HG03139 (cell line): ENCODE data around the gene HSD17B2.

Source experiments
- ATAC-seq: cut with Tn5 transposase; IDR thresholded peaks from one replicate; pipeline ENCODE4 v1.9.1; 2021; ENCODE audit not compliant: unreplicated experiment

HSD17B2 gene

GRCh38 chr16:82017911-82018568, 17.0 kb upstream of the HSD17B2 start:
- ATAC-seq: no peak

- ATAC-seq: no peak
Observed at GRCh38 chr16:82019535-82019934, 15.5 kb upstream of the HSD17B2 start.

- no peak for ATAC-seq
Observed at GRCh38 chr16:82020051-82020450, 15.0 kb upstream of the HSD17B2 start.

GRCh38 chr16:82023206-82023605, 11.8 kb upstream of the HSD17B2 start:
- no peak for ATAC-seq

- no peak for ATAC-seq
Observed at GRCh38 chr16:82024316-82024715, 10.7 kb upstream of the HSD17B2 start.

GRCh38 chr16:82024883-82025282, 10.2 kb upstream of the HSD17B2 start:
- ATAC-seq: no peak

- ATAC-seq: no peak
Observed at GRCh38 chr16:82027629-82028064, 7.4 kb upstream of the HSD17B2 start.

- no peak for ATAC-seq
Observed at GRCh38 chr16:82031116-82032084, 3.7 kb upstream of the HSD17B2 start.

- ATAC-seq: no peak
Observed at GRCh38 chr16:82033006-82033405, 2.0 kb upstream of the HSD17B2 start.

GRCh38 chr16:82033683-82034300, 1.3 kb upstream of the HSD17B2 start:
- ATAC-seq: no peak

- no peak for ATAC-seq
Observed at GRCh38 chr16:82037251-82037650, 2.2 kb downstream of the HSD17B2 start.

- ATAC-seq: no peak
Observed at GRCh38 chr16:82037666-82038065, 2.6 kb downstream of the HSD17B2 start.

GRCh38 chr16:82040296-82040695, 5.2 kb downstream of the HSD17B2 start:
- no peak for ATAC-seq

GRCh38 chr16:82041542-82041941, 6.5 kb downstream of the HSD17B2 start:
- ATAC-seq: no peak

GRCh38 chr16:82042144-82042543, 7.1 kb downstream of the HSD17B2 start:
- ATAC-seq: no peak

- no peak for ATAC-seq
Observed at GRCh38 chr16:82042846-82043245, 7.8 kb downstream of the HSD17B2 start.

GRCh38 chr16:82043680-82044584, 8.9 kb downstream of the HSD17B2 start:
- no peak for ATAC-seq

GRCh38 chr16:82044585-82044911, 9.5 kb downstream of the HSD17B2 start:
- no peak for ATAC-seq

- ATAC-seq: no peak
Observed at GRCh38 chr16:82045465-82045864, 10.4 kb downstream of the HSD17B2 start.

- ATAC-seq: no peak
Observed at GRCh38 chr16:82046541-82046940, 11.5 kb downstream of the HSD17B2 start.

GRCh38 chr16:82046941-82047340, 11.9 kb downstream of the HSD17B2 start:
- ATAC-seq: no peak
